ENCODE results near the gene GYS1.

GYS1 gene

DNA sequence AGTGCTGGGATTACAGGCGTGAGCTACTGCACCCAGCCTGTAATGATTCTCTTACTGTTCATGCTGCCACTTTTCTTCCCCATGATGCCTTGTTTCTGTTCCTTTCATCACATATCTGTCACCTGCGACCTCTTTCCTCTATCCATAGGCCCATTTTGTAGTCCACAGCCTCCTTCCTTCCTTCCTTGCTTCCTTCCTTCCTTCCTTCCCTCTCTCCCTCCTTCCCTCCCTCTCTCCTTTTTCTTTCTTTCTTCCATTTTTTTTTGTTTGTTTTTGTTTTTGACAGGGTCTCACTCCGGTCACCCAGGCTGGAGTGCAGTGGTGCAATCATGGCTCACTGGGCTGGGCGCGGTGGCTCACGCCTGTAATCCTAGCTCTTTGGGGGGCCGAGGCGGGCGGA lies 4.2 kb downstream of the GYS1 start:
- DNase-seq (ENCODE audit: low read depth, low spot score), result no peak

GRCh38 chr19:48988286-48988685 lies 4.8 kb downstream of the GYS1 start:
- no peak for DNase-seq (ENCODE audit: low read depth, low spot score)

- DNase-seq (ENCODE audit: low read depth, low spot score), result no peak
Observed at GRCh38 chr19:48987323-48987722, 5.8 kb downstream of the GYS1 start.

GRCh38 chr19:48986211-48986610 lies 6.9 kb downstream of the GYS1 start:
- DNase-seq (ENCODE audit: low read depth, low spot score), result no peak

DNA sequence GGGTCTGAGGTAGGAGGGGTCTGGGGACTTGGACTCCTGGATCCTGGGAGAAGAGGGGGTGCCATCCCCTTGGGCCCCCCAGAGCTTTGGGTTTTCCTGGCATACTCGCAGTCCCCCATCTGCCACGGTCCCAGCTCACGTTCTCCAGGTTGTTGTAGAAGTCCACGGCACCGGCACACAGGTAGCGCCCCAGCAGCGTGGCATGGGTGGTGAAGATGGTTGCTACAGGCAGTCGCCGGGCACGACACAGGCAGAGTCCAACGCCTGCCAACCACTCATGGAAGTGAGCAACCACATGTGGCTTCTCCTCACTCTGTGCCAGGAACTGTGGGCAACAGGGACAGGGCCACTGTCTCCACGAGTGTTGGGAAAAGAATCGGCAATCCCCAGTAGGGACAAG lies 7.4 kb downstream of the GYS1 start:
- no peak for DNase-seq (ENCODE audit: low read depth, low spot score)

DNA sequence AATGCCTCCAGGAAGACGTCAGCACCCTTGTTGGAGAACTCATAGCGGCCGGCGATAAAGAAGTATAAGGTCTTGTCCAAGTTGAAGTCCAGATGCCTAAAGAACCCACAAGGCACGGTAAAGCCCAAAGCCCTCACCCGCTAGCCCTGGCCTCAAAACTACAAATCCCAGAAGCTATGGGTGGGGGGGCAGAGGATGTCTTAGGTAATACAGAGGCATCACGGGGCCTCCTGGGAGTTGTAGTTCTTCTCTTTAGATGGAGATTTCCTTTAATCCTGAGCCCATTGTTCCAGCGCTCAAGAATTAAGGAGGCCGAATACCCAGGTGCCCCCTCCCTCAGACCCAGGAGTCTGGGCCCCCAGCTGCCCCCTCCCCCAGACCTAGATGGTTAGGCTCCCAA lies 10.8 kb downstream of the GYS1 start:
- DNase-seq (ENCODE audit: low read depth, low spot score), result no peak

DNA sequence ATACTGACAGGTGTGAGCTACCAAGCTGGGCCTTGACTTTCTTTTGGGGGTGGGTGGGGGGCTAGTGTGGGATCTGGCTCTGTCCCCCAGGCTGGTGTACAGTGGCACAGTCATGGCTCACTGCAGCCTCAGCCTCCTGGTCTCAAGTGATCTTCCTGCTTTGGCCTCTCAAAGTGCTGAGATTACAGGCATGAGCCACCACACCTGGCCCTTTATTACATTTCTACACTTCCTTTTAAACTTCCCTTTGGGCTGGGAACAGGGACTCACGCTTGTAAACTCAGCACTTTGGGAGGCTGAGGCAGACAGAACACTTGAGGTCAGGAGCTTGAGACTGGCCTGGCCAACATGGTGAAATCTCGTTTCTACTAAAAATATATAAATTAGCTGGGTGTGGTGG lies 16.0 kb downstream of the GYS1 start:
- no peak for DNase-seq (ENCODE audit: low read depth, low spot score)

DNA sequence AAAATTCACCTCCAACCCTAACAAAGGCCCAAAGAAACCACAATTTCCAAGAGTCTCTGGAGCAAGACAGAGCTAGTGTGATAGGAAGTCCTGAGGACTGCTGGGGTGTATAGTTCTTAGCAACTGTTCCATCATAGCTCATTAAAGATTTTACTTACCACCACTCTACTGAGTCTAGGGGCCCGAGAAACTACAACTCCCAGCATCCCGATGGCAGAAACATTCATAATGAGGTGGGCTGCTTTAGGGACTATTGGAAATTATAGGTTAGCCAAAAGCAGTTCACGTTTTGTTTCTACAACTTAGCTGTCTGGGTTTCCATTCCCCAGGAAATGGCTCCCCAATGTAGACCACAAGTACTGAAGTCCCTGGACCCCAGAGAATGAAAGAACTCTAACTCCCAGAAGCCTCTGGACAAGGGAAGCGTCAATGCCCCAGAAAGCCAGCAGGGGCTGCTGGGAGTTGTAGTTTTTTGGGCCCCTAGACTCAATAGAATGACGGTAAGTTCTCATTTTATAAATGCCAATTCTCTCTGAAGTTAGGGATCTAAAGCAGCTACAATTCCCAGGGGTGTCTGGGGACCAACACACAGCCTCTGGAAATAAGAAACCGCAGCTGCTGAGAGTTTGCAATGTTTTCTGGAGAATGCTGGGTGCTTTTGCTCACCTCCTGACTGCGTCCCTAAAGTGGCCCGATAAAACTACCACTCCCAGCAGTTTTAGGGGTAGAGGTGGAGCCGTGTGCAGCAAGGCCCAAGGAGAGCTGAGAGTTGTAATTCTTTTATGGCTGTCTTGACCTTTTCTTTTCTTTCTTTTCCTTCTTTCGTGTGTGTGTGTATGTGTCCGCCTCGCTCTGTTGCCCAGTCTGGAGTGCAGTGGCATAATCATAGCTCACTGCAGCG lies 16.9 kb downstream of the GYS1 start:
- DNase-seq (ENCODE audit: low read depth, low spot score), result no peak

DNA sequence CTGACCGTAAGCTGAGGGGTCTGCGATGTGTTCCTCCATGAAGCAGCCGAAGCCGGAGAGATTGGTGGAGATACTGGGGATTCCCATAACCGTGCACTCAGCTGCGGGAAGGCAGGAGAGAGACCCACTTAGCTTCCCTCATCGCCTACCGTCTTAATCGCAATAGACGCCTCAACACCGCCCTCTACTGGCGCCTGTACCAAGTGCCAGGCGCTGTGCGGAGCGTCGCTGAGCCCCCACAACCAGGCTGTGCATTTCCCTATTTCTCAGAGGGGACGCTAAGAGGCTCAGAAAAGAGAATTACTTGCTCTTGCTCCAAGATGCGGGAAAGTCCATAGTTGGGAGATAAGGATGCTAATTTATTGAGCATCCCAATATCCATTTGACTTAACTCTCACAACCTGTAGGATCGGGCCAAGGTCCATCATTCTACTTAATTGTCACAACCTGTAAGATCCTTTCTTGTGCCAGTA lies 22.1 kb downstream of the GYS1 start:
- peak; percentile 58 for DNase-seq (ENCODE audit: low read depth, low spot score)

DNA sequence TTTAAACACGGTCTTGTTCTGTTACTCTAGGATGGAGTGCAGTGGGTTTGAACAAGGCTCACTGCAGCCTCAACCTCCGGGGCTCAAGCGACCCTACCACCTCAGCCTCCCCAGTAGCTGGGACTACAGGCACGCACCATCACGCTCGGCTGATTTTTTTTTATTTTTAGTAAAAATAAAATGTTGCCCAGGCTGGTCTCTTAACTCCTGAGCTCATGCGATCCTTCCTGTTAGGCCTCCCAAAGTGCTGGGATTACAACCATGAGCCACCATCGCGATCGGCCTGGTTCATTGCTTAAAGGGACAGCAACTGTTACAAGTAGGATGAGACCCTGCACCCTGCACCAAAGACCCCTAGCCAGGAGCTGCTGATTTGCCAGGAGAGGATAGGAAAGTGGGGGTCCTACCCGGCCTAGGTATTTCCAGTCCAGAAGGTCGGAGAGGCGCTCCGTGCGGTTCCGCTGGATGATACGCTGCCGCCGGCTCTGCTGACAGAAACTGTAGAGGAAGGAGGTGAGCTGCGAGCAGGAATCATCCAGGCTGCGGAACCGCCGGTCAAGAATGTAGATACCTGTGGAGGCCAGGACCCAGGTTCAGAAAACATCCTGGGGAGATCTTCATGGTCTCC lies 22.9 kb downstream of the GYS1 start:
- no peak for DNase-seq (ENCODE audit: low read depth, low spot score)

- no peak for DNase-seq (ENCODE audit: low read depth, low spot score)
Observed at GRCh38 chr19:48969276-48970138, 23.6 kb downstream of the GYS1 start.

DNA sequence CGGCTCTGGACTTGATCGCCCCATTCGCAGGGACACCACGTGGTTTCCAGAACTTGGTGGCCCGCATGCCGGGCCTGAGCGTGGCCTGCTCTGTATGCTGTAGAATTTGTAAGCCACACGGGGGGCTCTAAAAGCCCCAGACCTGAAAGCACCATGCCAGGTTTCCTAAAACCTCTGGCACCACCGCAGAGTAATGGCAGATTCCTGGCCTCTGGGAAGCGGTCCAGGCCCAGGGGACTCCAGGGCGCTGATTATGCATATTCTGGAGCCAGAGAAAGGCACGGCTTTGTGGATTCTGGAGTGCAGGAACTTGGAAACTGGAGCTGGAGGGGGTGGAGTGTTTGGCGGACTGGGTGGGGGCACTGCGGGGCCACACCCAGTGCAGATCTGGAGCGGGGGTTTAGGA lies 24.3 kb downstream of the GYS1 start:
- DNase-seq (ENCODE audit: low read depth, low spot score), result no peak

DNA sequence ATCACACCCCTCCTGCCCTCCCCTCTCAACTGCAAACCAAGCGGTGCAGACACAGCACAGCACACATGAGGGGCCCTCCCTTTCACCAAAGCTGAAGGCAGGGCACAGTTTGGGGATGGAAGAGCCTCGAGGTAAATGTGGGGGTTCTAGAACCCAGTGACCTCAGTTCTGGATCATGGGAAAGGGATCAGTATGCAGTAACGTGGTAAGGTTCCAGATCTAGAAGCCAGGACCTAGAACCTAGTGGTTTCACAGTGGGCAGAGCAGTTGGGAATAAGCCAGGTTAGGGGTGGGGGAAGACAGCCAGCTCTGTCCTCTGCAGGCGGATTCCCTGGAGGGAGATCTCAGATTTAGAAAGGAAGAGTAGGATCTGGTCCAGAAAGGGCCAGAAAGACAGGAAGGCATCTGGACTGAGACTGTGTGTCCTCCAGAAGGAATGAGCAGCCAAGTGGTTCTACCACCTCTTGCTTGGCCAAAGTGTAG lies 24.9 kb downstream of the GYS1 start:
- DNase-seq (ENCODE audit: low read depth, low spot score), result no peak

- DNase-seq (ENCODE audit: low read depth, low spot score), result no peak
Observed at GRCh38 chr19:48967346-48968178, 25.5 kb downstream of the GYS1 start.

GRCh38 chr19:48966541-48967345 lies 26.4 kb downstream of the GYS1 start:
- no peak for DNase-seq (ENCODE audit: low read depth, low spot score)

DNA sequence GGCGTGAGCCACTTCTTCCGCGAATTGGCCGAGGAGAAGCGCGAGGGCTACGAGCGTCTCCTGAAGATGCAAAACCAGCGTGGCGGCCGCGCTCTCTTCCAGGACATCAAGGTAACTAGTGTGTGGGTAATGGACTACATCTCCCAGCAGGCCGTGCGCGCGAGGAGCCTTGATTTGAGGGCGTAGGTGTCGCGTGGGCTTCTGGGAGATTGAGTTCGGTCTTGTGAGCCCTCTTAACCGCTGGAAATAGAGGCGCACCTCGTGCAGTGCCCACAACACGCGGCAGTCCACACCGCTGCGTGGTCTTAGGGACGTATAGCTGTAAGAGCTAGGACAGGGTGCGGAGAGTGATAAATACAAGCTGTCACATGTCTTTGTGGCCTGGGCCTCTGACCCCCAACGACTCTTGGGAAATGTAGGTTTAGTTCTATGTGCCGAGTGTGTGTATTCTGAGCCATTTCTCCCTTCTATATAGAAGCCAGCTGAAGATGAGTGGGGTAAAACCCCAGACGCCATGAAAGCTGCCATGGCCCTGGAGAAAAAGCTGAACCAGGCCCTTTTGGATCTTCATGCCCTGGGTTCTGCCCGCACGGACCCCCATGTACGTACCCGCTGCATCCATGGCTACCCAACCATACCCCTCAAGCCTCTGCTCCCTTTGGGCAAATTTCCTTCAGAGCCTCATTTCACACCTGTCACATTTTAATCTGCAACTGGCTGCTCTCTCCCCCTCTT lies 27.1 kb downstream of the GYS1 start:
- peak; percentile 83 for DNase-seq (ENCODE audit: low read depth, low spot score)

DNA sequence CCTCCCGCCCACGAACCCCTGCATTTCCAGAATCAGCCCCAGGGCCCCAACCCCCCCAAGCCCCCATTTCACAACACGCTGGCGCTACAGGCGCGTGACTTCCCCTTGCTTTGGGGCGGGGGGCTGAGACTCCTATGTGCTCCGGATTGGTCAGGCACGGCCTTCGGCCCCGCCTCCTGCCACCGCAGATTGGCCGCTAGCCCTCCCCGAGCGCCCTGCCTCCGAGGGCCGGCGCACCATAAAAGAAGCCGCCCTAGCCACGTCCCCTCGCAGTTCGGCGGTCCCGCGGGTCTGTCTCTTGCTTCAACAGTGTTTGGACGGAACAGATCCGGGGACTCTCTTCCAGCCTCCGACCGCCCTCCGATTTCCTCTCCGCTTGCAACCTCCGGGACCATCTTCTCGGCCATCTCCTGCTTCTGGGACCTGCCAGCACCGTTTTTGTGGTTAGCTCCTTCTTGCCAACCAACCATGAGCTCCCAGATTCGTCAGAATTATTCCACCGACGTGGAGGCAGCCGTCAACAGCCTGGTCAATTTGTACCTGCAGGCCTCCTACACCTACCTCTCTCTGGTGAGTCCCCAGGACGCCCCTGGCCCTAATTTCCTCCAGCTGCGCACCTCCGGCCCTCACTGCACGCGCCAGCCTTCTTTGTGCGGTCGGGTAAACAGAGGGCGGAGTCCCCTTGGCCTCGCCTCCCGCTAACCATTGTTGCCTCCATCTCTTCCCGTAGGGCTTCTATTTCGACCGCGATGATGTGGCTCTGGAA lies 27.9 kb downstream of the GYS1 start, which contains the start of gene FTL:
FTL (plus strand) TSS at position 270 of the 766 bp plus-strand sequence; CDS start at position 469, 199 bp downstream.
- peak; percentile 75 for DNase-seq (ENCODE audit: low read depth, low spot score)

GRCh38 chr19:48964205-48965039 lies 28.7 kb downstream of the GYS1 start:
- DNase-seq (ENCODE audit: low read depth, low spot score), result no peak

All from activated CD4-positive, CD25-positive, alpha-beta regulatory T cell treated with anti-CD3 and anti-CD28 coated beads, Interleukin-2, amount 50 U/mL, for 16 hours (primary cell).